GM23338 (cell line): ENCODE measurements around the gene AKR1D1. TPM values are rescaled to one million over a fixed set of nuclear protein-coding genes. Genes with fewer than 3 reads are reported as not detected.

Experiments used
- ATAC-seq: fragments of 200-7000 bp; cut with Tn5 transposase; 3 replicates; pipeline ENCODE4 v1.9.1; 2020
- DNase-seq: peaks from one replicate; pipeline ENCODE4 v3.0.0-alpha.2; 2015; ENCODE audit warnings: low spot score
- H2AFZ ChIP-seq: fragments of 200-600 bp; sonication (generic); 2 replicates; pipeline ENCODE4 v1.8.0; 2016; ENCODE audit warnings: antibody characterized with exemption, mild to moderate bottlenecking, moderate library complexity
- H3F3A ChIP-seq: fragments of 200-600 bp; sonication (generic); replicated peaks from 2 replicates; pipeline ENCODE4 v1.8.0; 2017; ENCODE audit warnings: antibody characterized with exemption, mixed run types, low read depth
- H3K27ac ChIP-seq: fragments of 200-600 bp; sonication (generic); 2 replicates; pipeline ENCODE4 v1.6.1; 2016; ENCODE audit warnings: low read depth
- H3K27me3 ChIP-seq: fragments of 200-600 bp; sonication (generic); 2 replicates; pipeline ENCODE4 v1.8.0; 2016; ENCODE audit warnings: mild to moderate bottlenecking, mixed run types, moderate library complexity; ENCODE audit not compliant: insufficient read depth
- H3K36me3 ChIP-seq: fragments of 200-600 bp; sonication (generic); 2 replicates; pipeline ENCODE4 v1.8.0; 2016; ENCODE audit warnings: mild to moderate bottlenecking; ENCODE audit not compliant: insufficient read depth
- H3K4me1 ChIP-seq: fragments of 200-600 bp; sonication (generic); 2 replicates; pipeline ENCODE4 v1.8.0; 2016; ENCODE audit warnings: mild to moderate bottlenecking, moderate library complexity; ENCODE audit not compliant: insufficient read depth
- H3K4me2 ChIP-seq: fragments of 200-600 bp; sonication (generic); 2 replicates; pipeline ENCODE4 v1.7.1; 2017; ENCODE audit warnings: mixed run types
- H3K4me3 ChIP-seq: fragments of 200-600 bp; sonication (generic); 2 replicates; pipeline ENCODE4 v1.6.1; 2016; ENCODE audit warnings: mixed run types
- H3K79me2 ChIP-seq: fragments of 200-600 bp; sonication (generic); replicated peaks from 2 replicates; pipeline ENCODE4 v1.8.0; 2017; ENCODE audit warnings: mild to moderate bottlenecking; ENCODE audit not compliant: insufficient read depth
- H3K9me2 ChIP-seq: fragments of 200-600 bp; sonication (generic); 2 replicates; pipeline ENCODE4 v1.8.0; 2017; ENCODE audit not compliant: insufficient read depth
- H4K20me1 ChIP-seq: fragments of 200-600 bp; sonication (generic); replicated peaks from 2 replicates; pipeline ENCODE4 v1.8.0; 2017; ENCODE audit warnings: mild to moderate bottlenecking; ENCODE audit not compliant: insufficient read depth
- H3K27ac Mint-ChIP-seq: 2 replicates; pipeline ENCODE4 v1.8.0; 2020; ENCODE audit warnings: inconsistent platforms, mild to moderate bottlenecking, moderate library complexity, mixed read lengths
- H3K27me3 Mint-ChIP-seq: 3 replicates; pipeline ENCODE4 v1.8.0; 2022; ENCODE audit warnings: low read depth, mild to moderate bottlenecking, moderate library complexity, mixed read lengths, inconsistent platforms; ENCODE audit not compliant: insufficient read depth, poor library complexity
- H3K36me3 Mint-ChIP-seq: 3 replicates; pipeline ENCODE4 v1.8.0; 2021; ENCODE audit warnings: low read depth, mild to moderate bottlenecking, inconsistent platforms, moderate library complexity, mixed read lengths
- H3K4me1 Mint-ChIP-seq: 3 replicates; pipeline ENCODE4 v1.8.0; 2020; ENCODE audit warnings: mild to moderate bottlenecking, inconsistent platforms, mixed read lengths
- H3K4me3 Mint-ChIP-seq: 3 replicates; pipeline ENCODE4 v1.8.0; 2021; ENCODE audit warnings: moderate library complexity, mild to moderate bottlenecking, inconsistent platforms, mixed read lengths
- H3K9me3 Mint-ChIP-seq: 3 replicates; pipeline ENCODE4 v1.8.0; 2020; ENCODE audit warnings: moderate library complexity, mild to moderate bottlenecking, inconsistent platforms, mixed read lengths
- CREB1 ChIP-seq: fragments of 250-450 bp; sonication (Bioruptor Pico); IDR thresholded peaks from 2 replicates; pipeline ENCODE4 v1.5.0; 2020; ENCODE audit warnings: low read depth, mild to moderate bottlenecking, moderate library complexity
- ETS1 ChIP-seq: IDR thresholded peaks from 2 replicates; pipeline ENCODE4 v1.6.1; 2016; ENCODE audit warnings: antibody characterized with exemption
- EZH2phosphoT487 ChIP-seq: fragments of 200-600 bp; sonication (generic); IDR thresholded peaks from one replicate; pipeline ENCODE4 v1.8.1; 2018; ENCODE audit warnings: antibody characterized with exemption; ENCODE audit not compliant: unreplicated experiment
- JUNB ChIP-seq: IDR thresholded peaks from one replicate; pipeline ENCODE4 v1.6.1; 2016; ENCODE audit warnings: antibody characterized with exemption; ENCODE audit not compliant: unreplicated experiment
- NANOG ChIP-seq: IDR thresholded peaks from 2 replicates; pipeline ENCODE4 v1.6.1; 2016; ENCODE audit warnings: antibody characterized with exemption, borderline replicate concordance
- POLR2AphosphoS5 ChIP-seq: IDR thresholded peaks from 2 replicates; pipeline ENCODE4 v1.6.1; 2016; ENCODE audit warnings: antibody characterized with exemption, low read depth
- ZNF331 ChIP-seq: fragments of 250-450 bp; sonication (Bioruptor Pico); IDR thresholded peaks from 2 replicates; pipeline ENCODE4 v1.5.0; 2020; ENCODE audit warnings: low read depth, mild to moderate bottlenecking, moderate library complexity
- polyA plus RNA-seq: library from polyadenylated mRNA; unstranded; fragments of >200 nt; fragmentation: Nextera tagmentation; extraction: Ambion mirVana; gene quantifications from 2 replicates; pipeline ENCODE4 v1.2.1, GENCODE V29; 2016
- total RNA-seq: library from RNA; depleted of rRNA; stranded (reverse); fragments of >200 nt; shearing (Covaris generic); gene quantifications from 2 replicates; pipeline ENCODE4 v1.2.3, GENCODE V29; 2014
- TF ChIP-seq, protein P1 (sequence below): IDR thresholded peaks from one replicate; pipeline ENCODE4 v1.6.1; 2018; ENCODE audit warnings: antibody characterized with exemption; ENCODE audit not compliant: unreplicated experiment

The AKR1D1 gene
- total and polyA plus RNA-seq, 2 experiments from 2014 or later = 0.14 TPM; not detected in 1

DNA sequence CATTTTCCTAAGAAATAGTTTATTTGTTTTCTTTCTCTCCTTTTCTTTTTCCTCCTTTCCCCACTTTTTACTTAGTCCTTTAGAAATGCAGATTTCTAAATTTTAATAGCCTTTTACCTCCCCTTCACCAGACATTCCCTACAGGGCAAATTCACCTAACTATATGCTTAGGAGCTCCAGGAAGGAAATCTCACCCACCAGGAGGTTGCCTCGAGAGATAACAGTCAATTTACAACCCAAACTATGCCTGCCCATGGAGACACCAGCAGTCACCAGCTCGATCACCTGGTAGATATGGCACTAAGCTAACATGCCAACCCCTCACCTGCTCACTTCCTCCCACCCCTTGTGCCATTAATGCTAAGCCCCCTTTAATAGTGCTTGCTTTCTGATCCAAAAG lies 49.2 kb upstream of the AKR1D1 start:
- H3K27ac Mint-ChIP-seq = no peak overlapping the region
- H3K9me3 Mint-ChIP-seq = peaks cover 47% of the 10 kb centered on the region
- H3F3A ChIP-seq = no peaks in the 10 kb centered on the region; the same call in 1 of the 2 replicates
- DNase-seq = no peak
- H3K4me1 ChIP-seq = peaks cover 41% of the 10 kb centered on the region
- peak; percentile 28; the same call in 1 of the 3 replicates for ATAC-seq
- peak overlapping the region; percentile 50 for H3K4me2 ChIP-seq
- 0 out of 2 replicates have a peak, but pooled peaks cover 4% of the 10 kb centered on the region for H3K9me2 ChIP-seq
- no peak overlapping the region for H2AFZ ChIP-seq
- peaks cover 50% of the 10 kb centered on the region for H3K36me3 Mint-ChIP-seq
- no peak overlapping the region for H3K4me3 ChIP-seq
- H4K20me1 ChIP-seq = no peaks in the 10 kb centered on the region
- peak; percentile 34; the same call in 1 of the 2 replicates for TF ChIP-seq NANOG
- no peak for TF ChIP-seq JUNB
- TF ChIP-seq ETS1 = peak; percentile 47; the same call in 1 of the 2 replicates
- TF ChIP-seq, protein P1, sequence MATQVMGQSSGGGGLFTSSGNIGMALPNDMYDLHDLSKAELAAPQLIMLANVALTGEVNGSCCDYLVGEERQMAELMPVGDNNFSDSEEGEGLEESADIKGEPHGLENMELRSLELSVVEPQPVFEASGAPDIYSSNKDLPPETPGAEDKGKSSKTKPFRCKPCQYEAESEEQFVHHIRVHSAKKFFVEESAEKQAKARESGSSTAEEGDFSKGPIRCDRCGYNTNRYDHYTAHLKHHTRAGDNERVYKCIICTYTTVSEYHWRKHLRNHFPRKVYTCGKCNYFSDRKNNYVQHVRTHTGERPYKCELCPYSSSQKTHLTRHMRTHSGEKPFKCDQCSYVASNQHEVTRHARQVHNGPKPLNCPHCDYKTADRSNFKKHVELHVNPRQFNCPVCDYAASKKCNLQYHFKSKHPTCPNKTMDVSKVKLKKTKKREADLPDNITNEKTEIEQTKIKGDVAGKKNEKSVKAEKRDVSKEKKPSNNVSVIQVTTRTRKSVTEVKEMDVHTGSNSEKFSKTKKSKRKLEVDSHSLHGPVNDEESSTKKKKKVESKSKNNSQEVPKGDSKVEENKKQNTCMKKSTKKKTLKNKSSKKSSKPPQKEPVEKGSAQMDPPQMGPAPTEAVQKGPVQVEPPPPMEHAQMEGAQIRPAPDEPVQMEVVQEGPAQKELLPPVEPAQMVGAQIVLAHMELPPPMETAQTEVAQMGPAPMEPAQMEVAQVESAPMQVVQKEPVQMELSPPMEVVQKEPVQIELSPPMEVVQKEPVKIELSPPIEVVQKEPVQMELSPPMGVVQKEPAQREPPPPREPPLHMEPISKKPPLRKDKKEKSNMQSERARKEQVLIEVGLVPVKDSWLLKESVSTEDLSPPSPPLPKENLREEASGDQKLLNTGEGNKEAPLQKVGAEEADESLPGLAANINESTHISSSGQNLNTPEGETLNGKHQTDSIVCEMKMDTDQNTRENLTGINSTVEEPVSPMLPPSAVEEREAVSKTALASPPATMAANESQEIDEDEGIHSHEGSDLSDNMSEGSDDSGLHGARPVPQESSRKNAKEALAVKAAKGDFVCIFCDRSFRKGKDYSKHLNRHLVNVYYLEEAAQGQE = no peak
- H3K36me3 ChIP-seq = peaks cover 4% of the 10 kb centered on the region; the same call in 1 of the 2 replicates
- no peak overlapping the region for H3K4me3 Mint-ChIP-seq
- peak overlapping the region; percentile 33 for H3K27ac ChIP-seq
- H3K27me3 Mint-ChIP-seq = peaks cover 5% of the 10 kb centered on the region
- no peaks in the 10 kb centered on the region for H3K27me3 ChIP-seq
- H3K79me2 ChIP-seq = no peaks in the 10 kb centered on the region
- H3K4me1 Mint-ChIP-seq = peaks cover 25% of the 10 kb centered on the region

DNA sequence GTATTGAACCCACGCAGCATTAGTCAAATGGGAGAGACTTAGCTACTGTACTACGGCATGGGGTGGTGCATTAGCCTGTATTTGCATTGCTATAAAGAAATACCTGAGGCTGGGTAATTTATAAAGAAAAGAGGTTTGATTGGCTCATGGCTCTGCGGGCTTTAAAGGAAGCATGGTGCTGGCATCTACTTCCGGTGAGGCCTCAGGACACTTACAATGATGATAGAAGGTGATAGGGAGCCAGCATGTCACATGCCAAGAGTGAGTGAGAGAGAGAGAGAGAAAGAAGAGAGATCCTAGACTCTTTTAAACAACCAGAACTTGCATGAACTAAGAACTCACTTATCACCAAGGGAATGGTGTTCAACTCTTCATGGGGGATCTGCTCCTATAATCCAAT lies 47.1 kb upstream of the AKR1D1 start:
- Mint-ChIP-seq H3K36me3 (peaks cover 52% of the 10 kb centered on the region; the same call in 2 of the 3 replicates), H3K4me3 (no peak overlapping the region), H3K27me3 (peaks cover 5% of the 10 kb centered on the region), H3K9me3 (peaks cover 40% of the 10 kb centered on the region), H3K4me1 (peaks cover 27% of the 10 kb centered on the region), H3K27ac (no peak overlapping the region)
- Histone ChIP-seq H3K4me2 (no peak overlapping the region), H3F3A (no peaks in the 10 kb centered on the region; the same call in 1 of the 2 replicates), H3K4me3 (no peak overlapping the region), H4K20me1 (no peaks in the 10 kb centered on the region), H3K79me2 (no peaks in the 10 kb centered on the region), H2AFZ (peak overlapping the region; percentile 64; the same call in 1 of the 2 replicates), H3K27ac (0 out of 2 replicates have a peak overlapping the region, but pooled peaks have one; percentile 41), H3K9me2 (0 out of 2 replicates have a peak, but pooled peaks cover 4% of the 10 kb centered on the region), H3K4me1 (peaks cover 55% of the 10 kb centered on the region), H3K27me3 (no peaks in the 10 kb centered on the region), H3K36me3 (peaks cover 4% of the 10 kb centered on the region; the same call in 1 of the 2 replicates)
- ATAC-seq (no peak), DNase-seq (no peak)
- no peak for TF ChIP-seq ZNF331
- no peak for TF ChIP-seq POLR2AphosphoS5
- no peak for TF ChIP-seq CREB1 (CRISPR knock-in tag)
- no peak for TF ChIP-seq ETS1
- TF ChIP-seq, protein P1 = no peak
- no peak for TF ChIP-seq NANOG
- TF ChIP-seq EZH2phosphoT487 = no peak
